ENCODE results near the gene LMTK2.

Gene LMTK2

GRCh38 chr7:98203261-98203963 is 96.8 kb downstream of the LMTK2 start:
- DNase-seq (ENCODE audit: low read depth), result no peak

DNA sequence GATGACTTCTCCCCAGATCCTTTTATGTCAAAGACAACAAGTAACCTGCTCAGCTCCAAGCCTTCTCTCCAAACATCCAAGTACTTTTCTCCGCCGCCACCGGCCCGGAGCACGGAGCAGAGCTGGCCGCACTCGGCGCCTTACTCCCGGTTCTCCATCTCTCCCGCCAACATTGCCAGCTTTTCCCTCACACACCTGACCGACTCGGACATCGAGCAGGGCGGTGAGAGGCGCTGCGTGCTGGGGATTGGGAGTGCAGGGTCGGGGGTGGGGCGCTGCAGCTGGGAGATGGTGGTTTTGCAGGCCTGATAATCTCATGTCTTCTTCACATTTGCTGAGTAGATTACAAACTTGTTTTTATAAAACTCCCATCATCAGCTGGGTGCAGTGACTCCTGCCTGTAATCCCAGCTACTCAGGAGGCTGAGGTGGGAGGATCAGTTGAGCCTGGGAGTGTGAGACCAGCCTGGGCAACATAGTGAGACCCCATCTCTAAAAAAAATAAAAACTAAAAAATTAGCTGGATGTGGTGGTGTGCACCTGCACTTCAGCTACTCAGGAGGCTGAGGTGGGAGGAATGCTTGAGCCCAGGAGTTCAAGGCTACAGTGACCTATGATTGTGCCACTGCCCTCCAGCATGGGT is 97.4 kb downstream of the LMTK2 start:
- DNase-seq (ENCODE audit: low read depth), result no peak

DNA sequence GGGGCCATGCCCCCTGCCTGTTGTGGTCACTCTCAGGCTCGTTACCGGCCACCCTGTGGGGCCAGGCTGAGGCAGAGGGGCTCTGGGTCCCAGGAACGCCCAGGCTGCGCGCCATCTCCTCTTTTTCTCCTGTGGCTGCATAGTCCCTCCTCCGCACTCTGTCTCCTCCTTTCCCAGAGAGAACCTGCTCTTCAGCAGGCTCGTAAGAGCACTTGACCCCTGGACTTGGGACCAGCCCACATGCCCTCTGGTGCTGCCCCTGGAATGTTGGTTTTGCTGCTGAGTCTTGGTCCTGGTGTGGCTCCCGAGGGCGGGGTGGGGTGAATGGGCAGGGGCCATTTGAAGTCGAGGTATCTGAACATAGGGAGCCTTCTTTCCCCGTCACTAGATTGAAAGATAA is 98.0 kb downstream of the LMTK2 start:
- no peak for DNase-seq (ENCODE audit: low read depth)

DNA sequence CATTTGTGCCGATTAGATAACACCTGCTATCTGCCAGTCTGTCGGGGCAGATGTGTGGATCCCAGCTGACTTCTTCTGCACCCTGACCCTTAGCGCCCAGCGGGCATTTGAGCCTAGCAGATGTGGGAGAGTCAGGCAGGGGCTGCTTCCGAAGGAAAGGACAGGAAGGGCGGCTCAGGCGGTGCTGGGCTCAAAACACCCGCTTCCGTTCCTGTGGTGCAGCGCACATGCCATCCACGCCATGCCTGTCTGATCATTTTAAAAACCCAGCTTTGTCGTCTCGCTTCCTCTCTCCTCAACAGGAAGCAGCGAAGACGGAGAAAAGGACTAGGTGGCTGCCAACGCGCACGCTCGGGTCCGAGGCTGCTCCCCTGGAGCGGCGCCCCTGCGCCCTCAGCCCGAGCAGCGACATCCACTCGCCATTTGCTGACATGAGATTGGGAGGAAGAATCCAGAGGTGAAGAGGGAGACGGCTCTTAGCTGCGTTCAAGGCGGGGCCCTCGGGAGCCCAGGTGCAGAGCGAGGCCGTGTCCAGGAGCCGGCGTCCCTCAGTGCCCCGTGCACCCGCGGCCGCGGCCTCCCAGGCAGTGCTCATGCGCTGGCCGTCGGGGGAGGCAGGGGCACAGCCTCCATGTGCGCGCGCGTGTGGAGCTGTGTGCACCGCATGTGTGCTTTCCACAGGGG is 98.6 kb downstream of the LMTK2 start:
- no peak for DNase-seq (ENCODE audit: low read depth)

GRCh38 chr7:98206451-98207330 is 100.0 kb downstream of the LMTK2 start:
- DNase-seq (ENCODE audit: low read depth), result no peak

DNA sequence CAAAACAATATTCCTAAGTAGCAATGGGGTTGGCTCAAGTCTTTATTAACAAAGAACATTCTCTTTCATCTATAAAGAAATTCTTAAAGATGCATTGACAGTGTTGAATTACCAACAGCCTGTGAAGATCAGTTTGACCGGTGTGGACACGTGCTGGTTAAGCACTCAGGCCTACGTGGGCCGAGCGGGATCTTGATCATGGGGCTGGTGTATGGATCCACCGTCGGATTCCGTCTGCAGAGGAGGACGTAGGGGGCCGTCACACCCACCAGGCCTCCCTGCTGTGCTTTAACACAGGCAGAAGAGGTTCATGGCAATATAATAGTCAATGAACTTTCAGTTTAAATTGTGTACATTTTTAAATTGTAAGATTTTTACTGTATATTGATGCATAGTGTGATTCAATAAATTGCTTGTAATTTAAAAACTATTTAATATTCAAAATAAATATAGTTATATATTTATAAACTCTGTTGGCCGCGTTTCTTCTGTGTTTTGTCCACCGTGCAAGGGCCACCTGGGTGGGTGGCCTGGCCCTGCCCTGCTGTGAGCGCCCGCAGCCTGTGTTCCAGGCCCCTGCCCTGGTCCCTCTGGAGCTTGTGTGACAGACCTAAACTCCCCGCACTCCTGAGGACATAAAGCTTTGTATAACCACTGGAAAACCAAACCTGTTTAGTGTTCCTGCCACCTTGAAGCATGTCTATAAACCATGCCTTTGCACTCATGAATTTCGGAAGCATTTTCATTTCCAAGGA is 102.7 kb downstream of the LMTK2 start:
- no peak for DNase-seq (ENCODE audit: low read depth)

DNA sequence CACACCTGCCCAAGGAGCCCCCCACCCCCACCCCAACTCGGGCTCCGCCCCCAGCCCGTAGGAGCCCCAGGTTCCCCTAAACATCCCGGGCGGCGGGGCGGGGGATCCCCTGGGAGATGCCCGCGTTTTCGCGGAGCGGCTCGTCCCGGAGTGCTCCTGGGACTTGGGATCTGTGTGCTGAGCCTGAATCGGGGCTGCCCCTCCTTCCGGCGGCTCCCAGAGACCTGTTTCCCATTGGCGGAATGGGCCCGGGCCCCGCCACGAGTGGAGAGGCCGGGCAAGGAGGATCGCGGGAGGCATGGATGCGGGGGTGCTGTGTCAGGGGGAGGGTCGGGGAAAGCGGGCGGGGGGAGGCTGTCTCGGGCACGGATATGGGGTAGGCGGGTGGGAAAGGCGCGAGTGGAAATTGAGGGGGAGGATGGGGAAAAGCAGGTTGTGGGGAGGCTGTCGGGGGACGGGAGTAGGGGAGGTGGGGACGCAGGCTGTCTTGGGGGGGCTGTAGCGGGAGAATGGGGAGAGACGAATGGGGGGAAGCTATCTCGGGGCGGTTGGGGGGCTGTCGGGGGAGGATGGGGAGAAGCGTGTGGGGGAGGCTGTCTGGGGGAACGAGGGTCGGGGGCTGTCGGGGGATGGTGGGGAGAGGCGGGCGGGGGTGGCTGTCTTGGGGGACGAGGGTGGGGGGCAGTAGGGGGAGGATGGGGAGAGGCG is 104.0 kb downstream of the LMTK2 start:
- no peak for DNase-seq (ENCODE audit: low read depth)

DNA sequence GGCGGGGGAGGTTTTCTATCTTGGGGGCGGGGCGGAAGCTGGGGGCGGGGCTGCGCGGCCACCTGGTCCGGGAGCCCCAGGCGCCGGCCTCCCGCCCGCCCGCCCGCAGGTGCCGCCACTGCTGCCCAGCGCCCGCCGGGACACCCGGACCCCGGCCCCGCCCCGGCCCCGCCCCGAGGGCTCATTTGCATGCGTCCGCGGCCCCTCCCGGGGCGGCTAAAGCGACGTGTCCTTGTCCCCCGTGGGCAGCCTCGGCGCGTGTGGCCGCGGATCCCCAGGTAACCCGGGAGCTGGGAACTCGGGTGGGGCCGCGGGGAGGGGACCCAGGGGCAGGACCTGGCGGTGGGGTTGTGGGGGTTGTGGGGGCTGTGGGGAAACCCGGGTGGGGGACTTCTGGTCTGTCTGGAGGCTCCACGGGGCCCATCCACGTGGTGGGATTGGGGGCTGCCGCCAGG is 104.6 kb downstream of the LMTK2 start, which contains the start of gene BHLHA15:
Gene BHLHA15, plus strand, starts transcription at position 219 of the 455 bp plus-strand sequence. CDS start 871 bp downstream, outside the sequence.
- DNase-seq (ENCODE audit: low read depth), result no peak

- no peak for DNase-seq (ENCODE audit: low read depth)
Measured at GRCh38 chr7:98211676-98212531, 105.2 kb downstream of the LMTK2 start.

DNA sequence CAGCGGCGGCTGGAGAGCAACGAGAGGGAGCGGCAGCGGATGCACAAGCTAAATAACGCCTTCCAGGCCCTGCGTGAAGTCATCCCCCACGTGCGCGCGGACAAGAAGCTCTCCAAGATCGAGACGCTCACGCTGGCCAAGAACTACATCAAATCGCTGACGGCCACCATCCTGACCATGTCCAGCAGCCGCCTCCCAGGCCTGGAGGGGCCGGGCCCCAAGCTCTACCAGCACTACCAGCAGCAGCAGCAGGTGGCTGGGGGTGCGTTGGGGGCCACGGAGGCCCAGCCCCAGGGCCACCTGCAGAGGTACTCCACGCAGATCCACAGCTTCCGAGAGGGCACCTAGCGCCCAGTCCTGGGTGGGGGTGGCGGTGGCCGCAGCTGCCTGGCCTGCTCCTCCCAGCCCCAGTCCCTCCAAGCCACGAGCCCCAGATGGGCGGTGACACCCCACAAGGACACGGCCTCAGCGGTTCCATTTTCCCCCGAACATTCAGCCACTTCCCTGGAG is 105.9 kb downstream of the LMTK2 start:
- DNase-seq (ENCODE audit: low read depth), result no peak

GRCh38 chr7:98213296-98213887 is 106.7 kb downstream of the LMTK2 start:
- no peak for DNase-seq (ENCODE audit: low read depth)

- no peak for DNase-seq (ENCODE audit: low read depth)
Measured at GRCh38 chr7:98213888-98214810, 107.5 kb downstream of the LMTK2 start.

DNA sequence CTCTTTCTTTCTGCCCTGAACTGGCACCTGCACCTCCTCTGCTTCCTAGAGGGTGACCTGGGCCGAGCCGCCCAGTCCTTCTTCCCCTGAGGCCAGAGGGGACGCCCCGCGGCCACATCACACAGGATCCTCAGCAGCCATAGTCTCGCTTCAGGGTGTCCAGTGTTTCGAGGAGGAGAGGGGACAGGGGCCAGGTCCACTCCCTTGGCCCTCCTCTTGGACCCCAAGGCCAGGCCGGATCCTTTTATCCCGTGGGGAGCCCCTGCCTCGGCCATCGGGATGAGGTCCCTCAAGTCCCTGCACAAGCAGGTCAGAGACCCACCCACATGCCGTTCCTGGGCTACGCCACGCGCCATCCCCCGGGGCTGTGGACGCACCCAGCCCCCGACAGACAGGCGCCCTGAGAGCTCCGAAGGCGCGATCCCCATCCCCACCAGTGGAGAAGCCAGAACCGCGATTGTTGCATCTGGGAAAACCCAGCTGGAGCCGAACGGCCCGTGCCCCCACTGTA is 108.2 kb downstream of the LMTK2 start:
- no peak for DNase-seq (ENCODE audit: low read depth)

- DNase-seq (ENCODE audit: low read depth), result no peak
Measured at GRCh38 chr7:98215561-98216495, 109.2 kb downstream of the LMTK2 start.

DNA sequence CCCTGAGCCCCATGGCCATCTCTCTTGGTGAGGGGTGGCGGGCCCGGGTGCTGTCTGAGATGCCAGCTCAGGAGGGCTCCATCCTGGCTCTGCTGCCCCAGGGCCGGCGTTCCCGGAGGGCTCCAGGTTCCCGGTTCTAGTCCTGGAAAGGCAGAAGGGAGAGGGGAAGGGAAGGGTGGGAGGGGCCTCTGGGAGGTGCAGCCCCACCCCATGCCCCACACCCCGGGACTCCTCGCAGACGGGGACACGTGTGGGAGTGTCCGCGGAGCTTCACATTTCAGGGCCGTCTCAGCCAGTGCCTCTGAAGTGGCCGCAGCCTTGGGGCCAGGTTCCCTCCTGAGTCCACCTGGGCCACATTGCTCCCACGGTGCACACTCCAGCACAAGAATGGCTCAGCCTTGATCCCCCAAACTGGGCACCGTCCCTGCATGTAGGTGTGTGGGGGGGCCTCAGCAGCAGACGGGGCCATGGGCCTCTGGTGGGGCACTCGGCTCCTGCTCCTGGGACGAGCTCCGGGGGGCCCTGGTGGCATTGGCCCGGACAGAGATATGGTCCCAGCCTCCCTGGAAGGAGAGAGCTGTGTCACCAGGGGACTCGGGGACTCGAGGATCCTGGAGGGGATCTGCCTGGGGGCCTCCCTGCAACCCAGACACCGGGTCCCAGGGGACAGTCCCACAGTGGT is 110.4 kb downstream of the LMTK2 start:
- DNase-seq (ENCODE audit: low read depth), result no peak

All from stimulated activated CD8-positive, alpha-beta memory T cell treated with anti-CD3 and anti-CD28 coated beads, Interleukin-15, amount 100 ng/mL, for 24 hours (primary cell).